Liver (tissue), 9 donors: ENCODE results near the gene DCUN1D3. TPM values are rescaled to one million over a fixed set of nuclear protein-coding genes. Genes with fewer than 3 reads are reported as not detected.

Source experiments
- DNase-seq: peaks from one replicate; pipeline ENCODE4 v3.0.0-alpha.2; 2017; ENCODE audit warnings: low spot score
- H3K27ac ChIP-seq, 2 donors: one replicate each; pipeline ENCODE4 v1.7.0; 2013; ENCODE audit warnings: inconsistent platforms in 2 of 2, low read length in 2 of 2, control low read depth in 1 of 2, low read depth in 1 of 2, mild to moderate bottlenecking in 1 of 2
- H3K27me3 ChIP-seq, 4 donors: one replicate each; pipeline versions ENCODE4 v1.6.1 to v1.7.0; 2013; ENCODE audit warnings: low read length in 3 of 4, inconsistent platforms in 1 of 4, mild to moderate bottlenecking in 1 of 4, moderate library complexity in 1 of 4; ENCODE audit not compliant: control insufficient read depth in 4 of 4, insufficient read depth in 4 of 4
- H3K36me3 ChIP-seq, 4 donors: one replicate each; pipeline versions ENCODE4 v1.6.1 to v1.7.0; 2013; ENCODE audit warnings: low read length in 3 of 4, mild to moderate bottlenecking in 3 of 4, low read depth in 1 of 4, moderate library complexity in 1 of 4; ENCODE audit not compliant: control insufficient read depth in 4 of 4, insufficient read depth in 3 of 4
- H3K4me1 ChIP-seq, 4 donors: one replicate each; pipeline versions ENCODE4 v1.6.1 to v1.7.0; 2013; ENCODE audit warnings: low read length in 3 of 4, mild to moderate bottlenecking in 3 of 4, moderate library complexity in 1 of 4; ENCODE audit not compliant: control insufficient read depth in 4 of 4, insufficient read depth in 4 of 4
- H3K4me3 ChIP-seq, 3 donors: one replicate each; pipeline versions ENCODE4 v1.6.1 to v1.7.0; 2013; ENCODE audit warnings: low read length in 3 of 3, control low read depth in 1 of 3, low read depth in 1 of 3, mild to moderate bottlenecking in 1 of 3
- H3K9ac ChIP-seq, 2 donors: one replicate each; pipeline ENCODE4 v1.7.0; 2013; ENCODE audit warnings: low read length in 2 of 2, mild to moderate bottlenecking in 2 of 2, moderate library complexity in 2 of 2, control low read depth in 1 of 2, low read depth in 1 of 2
- H3K9me3 ChIP-seq, 4 donors: one replicate each; pipeline versions ENCODE4 v1.6.1 to v1.7.0; 2013; ENCODE audit warnings: low read length in 3 of 4; ENCODE audit not compliant: control insufficient read depth in 4 of 4
- CTCF ChIP-seq: fragments of 150-350 bp; IDR thresholded peaks from 2 replicates; pipeline ENCODE4 v1.5.1; 2017; ENCODE audit warnings: improper control_type of control experiment, low read depth, low read length; ENCODE audit not compliant: missing input control
- EGR1 ChIP-seq, 2 donors: IDR thresholded peaks; 2 replicates each; pipeline ENCODE4 v1.6.1; 2016 to 2018; ENCODE audit warnings: antibody characterized with exemption in 2 of 2, low read depth in 2 of 2
- FOXA1 ChIP-seq: IDR thresholded peaks from 2 replicates; pipeline ENCODE4 v1.6.1; 2016; ENCODE audit warnings: antibody characterized with exemption
- FOXA2 ChIP-seq: IDR thresholded peaks from 2 replicates; pipeline ENCODE4 v1.6.1; 2016; ENCODE audit warnings: antibody characterized with exemption
- HNF4A ChIP-seq, 2 donors: conservative IDR thresholded peaks; 2 replicates each; pipeline ENCODE4 v1.6.1; 2016; ENCODE audit warnings: antibody characterized with exemption in 2 of 2, mild to moderate bottlenecking in 2 of 2
- HNF4G ChIP-seq: IDR thresholded peaks from 2 replicates; pipeline ENCODE4 v1.6.1; 2016; ENCODE audit warnings: antibody characterized with exemption
- JUND ChIP-seq, 2 donors: IDR thresholded peaks; 2 replicates each; pipeline ENCODE4 v1.6.1; 2016; ENCODE audit warnings: antibody characterized with exemption in 2 of 2
- NR2F2 ChIP-seq: IDR thresholded peaks from 2 replicates; pipeline ENCODE4 v1.6.1; 2016; ENCODE audit warnings: antibody characterized with exemption
- RAD21 ChIP-seq, 2 donors: IDR thresholded peaks; 2 replicates each; pipeline ENCODE4 v1.6.1; 2016; ENCODE audit warnings: antibody characterized with exemption in 2 of 2, mild to moderate bottlenecking in 2 of 2
- RXRA ChIP-seq, 2 donors: IDR thresholded peaks; 2 replicates each; pipeline ENCODE4 v1.6.1; 2017 to 2018; ENCODE audit warnings: antibody characterized with exemption in 2 of 2, mild to moderate bottlenecking in 1 of 2
- SP1 ChIP-seq: IDR thresholded peaks from 2 replicates; pipeline ENCODE4 v1.6.1; 2018; ENCODE audit warnings: antibody characterized with exemption, mild to moderate bottlenecking
- TAF1 ChIP-seq: conservative IDR thresholded peaks from 2 replicates; pipeline ENCODE4 v1.6.1; 2016; ENCODE audit warnings: antibody characterized with exemption, mild to moderate bottlenecking
- YY1 ChIP-seq: IDR thresholded peaks from 2 replicates; pipeline ENCODE4 v1.6.1; 2016; ENCODE audit warnings: antibody characterized with exemption, mild to moderate bottlenecking
- WGBS: extraction: QIAGEN DNeasy Blood & Tissue Kit; methylation state at CpG from one replicate; pipeline ENCODE4 v1.1.7; 2013; 5-methylcytosine and 5-hydroxymethylcytosine counted together
- polyA plus RNA-seq, 2 donors: library from polyadenylated mRNA; stranded (reverse) in 1 of 2; unstranded in 1 of 2; fragments of 200-250 nt in 1 of 2; fragments of >200 nt in 1 of 2; fragmentation: Nextera tagmentation in 1 of 2; extraction: Ambion mirVana in 1 of 2; gene quantifications; one replicate each; pipeline versions ENCODE4 v1.2.1 to v1.2.3, GENCODE V29; 2013 to 2015
- total RNA-seq, 2 donors: library from RNA; depleted of rRNA; stranded (reverse); fragments of >200 nt; gene quantifications; one replicate each; pipeline ENCODE4 v1.2.3, GENCODE V29; 2014
- TF ChIP-seq, protein P1 (sequence below): IDR thresholded peaks from 2 replicates; pipeline ENCODE4 v1.6.1; 2016; ENCODE audit warnings: antibody characterized with exemption
- TF ChIP-seq, protein P2 (sequence below): IDR thresholded peaks from 2 replicates; pipeline ENCODE4 v1.6.1; 2016; ENCODE audit warnings: antibody characterized with exemption, mild to moderate bottlenecking
- TF ChIP-seq, protein P3 (sequence below): IDR thresholded peaks from 2 replicates; pipeline ENCODE4 v1.6.1; 2016; ENCODE audit warnings: antibody characterized with exemption
- TF ChIP-seq, protein P4 (sequence below): IDR thresholded peaks from 2 replicates; pipeline ENCODE4 v1.6.1; 2016; ENCODE audit warnings: antibody characterized with exemption
- donor health status: healthy.
- donor health status: healthy.
- donor health status: healthy.
- donor health status: healthy.
- donor health status: healthy.

The DCUN1D3 gene
- total and polyA plus RNA-seq, 4 donors = 2.7 to 16.8 (median 4.8) TPM

GRCh38 chr16:20857281-20857680, 42.9 kb downstream of the DCUN1D3 start (continued):
- TF ChIP-seq FOXA1 = no peak
- no peak for TF ChIP-seq CTCF
- TF ChIP-seq RAD21 (IDR thresholded peaks at IDR 0.05) = no peak

DNA sequence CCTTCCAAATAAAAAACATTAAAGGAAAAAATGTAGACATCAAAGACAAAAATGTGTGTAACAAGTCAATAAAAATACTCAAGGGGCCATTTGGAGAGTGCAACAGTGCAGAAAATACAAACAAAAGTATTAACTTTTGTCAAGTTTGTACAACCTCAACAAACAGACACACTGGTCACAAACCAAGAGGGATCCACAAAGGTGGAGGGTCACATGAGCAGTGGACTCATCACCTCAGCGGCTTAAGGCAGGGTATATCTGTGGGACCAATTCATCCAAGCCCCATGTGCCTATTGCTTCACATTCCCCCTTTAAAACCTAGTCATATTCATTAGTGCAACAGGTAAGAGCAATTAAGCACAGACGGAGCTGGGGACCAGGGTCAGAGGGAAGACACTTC, 45.2 kb downstream of the DCUN1D3 start:
- no peak overlapping the region for H3K9ac ChIP-seq
- H3K27ac ChIP-seq = no peak overlapping the region
- H3K36me3 ChIP-seq = peaks cover 1 to 11% (median 6%) of the 10 kb centered on the region in 4 donors
- DNase-seq = no peak
- WGBS = 72% methylated on average over 2 of the region's 2 CpGs
- no peaks in the 10 kb centered on the region for H3K9me3 ChIP-seq
- no peak overlapping the region for H3K4me3 ChIP-seq
- H3K27me3 ChIP-seq = no peaks in the 10 kb centered on the region
- TF ChIP-seq FOXA2 (no peak), HNF4A (conservative IDR thresholded peaks at IDR 0.05) (no peak), CTCF (no peak), EGR1 (IDR thresholded peaks at IDR 0.05; ENCODE audit: low read depth in 2 of 2) (no peak), YY1 (no peak), SP1 (no peak), HNF4G (no peak), NR2F2 (no peak), TAF1 (no peak), RAD21 (IDR thresholded peaks at IDR 0.05) (no peak), JUND (IDR thresholded peaks at IDR 0.05) (no peak), RXRA (IDR thresholded peaks at IDR 0.05) (no peak), FOXA1 (no peak)
- TF ChIP-seq, protein P1, sequence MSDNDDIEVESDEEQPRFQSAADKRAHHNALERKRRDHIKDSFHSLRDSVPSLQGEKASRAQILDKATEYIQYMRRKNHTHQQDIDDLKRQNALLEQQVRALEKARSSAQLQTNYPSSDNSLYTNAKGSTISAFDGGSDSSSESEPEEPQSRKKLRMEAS = no peak
- TF ChIP-seq, protein P2, sequence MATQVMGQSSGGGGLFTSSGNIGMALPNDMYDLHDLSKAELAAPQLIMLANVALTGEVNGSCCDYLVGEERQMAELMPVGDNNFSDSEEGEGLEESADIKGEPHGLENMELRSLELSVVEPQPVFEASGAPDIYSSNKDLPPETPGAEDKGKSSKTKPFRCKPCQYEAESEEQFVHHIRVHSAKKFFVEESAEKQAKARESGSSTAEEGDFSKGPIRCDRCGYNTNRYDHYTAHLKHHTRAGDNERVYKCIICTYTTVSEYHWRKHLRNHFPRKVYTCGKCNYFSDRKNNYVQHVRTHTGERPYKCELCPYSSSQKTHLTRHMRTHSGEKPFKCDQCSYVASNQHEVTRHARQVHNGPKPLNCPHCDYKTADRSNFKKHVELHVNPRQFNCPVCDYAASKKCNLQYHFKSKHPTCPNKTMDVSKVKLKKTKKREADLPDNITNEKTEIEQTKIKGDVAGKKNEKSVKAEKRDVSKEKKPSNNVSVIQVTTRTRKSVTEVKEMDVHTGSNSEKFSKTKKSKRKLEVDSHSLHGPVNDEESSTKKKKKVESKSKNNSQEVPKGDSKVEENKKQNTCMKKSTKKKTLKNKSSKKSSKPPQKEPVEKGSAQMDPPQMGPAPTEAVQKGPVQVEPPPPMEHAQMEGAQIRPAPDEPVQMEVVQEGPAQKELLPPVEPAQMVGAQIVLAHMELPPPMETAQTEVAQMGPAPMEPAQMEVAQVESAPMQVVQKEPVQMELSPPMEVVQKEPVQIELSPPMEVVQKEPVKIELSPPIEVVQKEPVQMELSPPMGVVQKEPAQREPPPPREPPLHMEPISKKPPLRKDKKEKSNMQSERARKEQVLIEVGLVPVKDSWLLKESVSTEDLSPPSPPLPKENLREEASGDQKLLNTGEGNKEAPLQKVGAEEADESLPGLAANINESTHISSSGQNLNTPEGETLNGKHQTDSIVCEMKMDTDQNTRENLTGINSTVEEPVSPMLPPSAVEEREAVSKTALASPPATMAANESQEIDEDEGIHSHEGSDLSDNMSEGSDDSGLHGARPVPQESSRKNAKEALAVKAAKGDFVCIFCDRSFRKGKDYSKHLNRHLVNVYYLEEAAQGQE = no peak
- TF ChIP-seq, protein P3, sequence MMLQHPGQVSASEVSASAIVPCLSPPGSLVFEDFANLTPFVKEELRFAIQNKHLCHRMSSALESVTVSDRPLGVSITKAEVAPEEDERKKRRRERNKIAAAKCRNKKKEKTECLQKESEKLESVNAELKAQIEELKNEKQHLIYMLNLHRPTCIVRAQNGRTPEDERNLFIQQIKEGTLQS = no peak
- TF ChIP-seq, protein P4, sequence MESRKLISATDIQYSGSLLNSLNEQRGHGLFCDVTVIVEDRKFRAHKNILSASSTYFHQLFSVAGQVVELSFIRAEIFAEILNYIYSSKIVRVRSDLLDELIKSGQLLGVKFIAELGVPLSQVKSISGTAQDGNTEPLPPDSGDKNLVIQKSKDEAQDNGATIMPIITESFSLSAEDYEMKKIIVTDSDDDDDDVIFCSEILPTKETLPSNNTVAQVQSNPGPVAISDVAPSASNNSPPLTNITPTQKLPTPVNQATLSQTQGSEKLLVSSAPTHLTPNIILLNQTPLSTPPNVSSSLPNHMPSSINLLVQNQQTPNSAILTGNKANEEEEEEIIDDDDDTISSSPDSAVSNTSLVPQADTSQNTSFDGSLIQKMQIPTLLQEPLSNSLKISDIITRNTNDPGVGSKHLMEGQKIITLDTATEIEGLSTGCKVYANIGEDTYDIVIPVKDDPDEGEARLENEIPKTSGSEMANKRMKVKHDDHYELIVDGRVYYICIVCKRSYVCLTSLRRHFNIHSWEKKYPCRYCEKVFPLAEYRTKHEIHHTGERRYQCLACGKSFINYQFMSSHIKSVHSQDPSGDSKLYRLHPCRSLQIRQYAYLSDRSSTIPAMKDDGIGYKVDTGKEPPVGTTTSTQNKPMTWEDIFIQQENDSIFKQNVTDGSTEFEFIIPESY = no peak
- H3K4me1 ChIP-seq = peaks cover 5 to 23% (median 20%) of the 10 kb centered on the region in 4 donors
